A172 (cell line): ENCODE measurements around the gene TLE5. TPM values are rescaled to one million over a fixed set of nuclear protein-coding genes. Genes with fewer than 3 reads are reported as not detected.

Source experiments
- total RNA-seq: library from RNA; depleted of rRNA; stranded (reverse); fragments of >200 nt; shearing (Covaris generic); gene quantifications from 2 replicates; pipeline ENCODE4 v1.2.3, GENCODE V29; 2014; rRNA removed

Gene TLE5
- total RNA-seq, 1 experiment from 2014 or later: 521 TPM

Other genes starting within 250 kb of the TLE5 start
- gene ZNF554, start 242.6 kb downstream of the TLE5 start, total RNA-seq: 4.6 and 4.8 TPM in 2 replicates
- gene ZNF555, start 221.0 kb downstream of the TLE5 start, total RNA-seq: 8.2 and 8.4 TPM in 2 replicates
- not detected in 2 replicates for gene ZNF556, start 195.2 kb downstream of the TLE5 start, total RNA-seq
- gene ZNF57, start 161.6 kb downstream of the TLE5 start, total RNA-seq: 7.2 and 9.2 TPM in 2 replicates
- 6.5 and 9.0 TPM in 2 replicates for gene ZNF77, start 117.5 kb downstream of the TLE5 start, total RNA-seq
- 4.8 and 6.3 TPM in 2 replicates for gene TLE6, start 84.9 kb downstream of the TLE5 start, total RNA-seq
- gene TLE2, start 33.2 kb downstream of the TLE5 start, total RNA-seq: 2.3 and 2.4 TPM in 2 replicates
- gene GNA11, start 31.9 kb upstream of the TLE5 start, total RNA-seq: 97.7 and 98.4 TPM in 2 replicates
- 0.19 and 0.26 TPM in 2 replicates for gene GNA15, start 73.5 kb upstream of the TLE5 start, total RNA-seq
- 0.26 TPM in 1 of 2 replicates, not detected in the other for gene S1PR4, start 116.3 kb upstream of the TLE5 start, total RNA-seq
- 67.6 and 74.6 TPM in 2 replicates for gene NCLN, start 123.4 kb upstream of the TLE5 start, total RNA-seq
- not detected in 2 replicates for gene CELF5, start 162.2 kb upstream of the TLE5 start, total RNA-seq